ELR (cell line): ENCODE data around the gene XRRA1.
"Not testable (repeated sequence)": the region's sequence is repeated elsewhere in the genome, so short reads cannot be mapped to it uniquely, and the experiment has no call there.

Source experiments
- DNase-seq: peaks from one replicate; pipeline ENCODE4 v3.0.0-alpha.2; 2015; ENCODE audit warnings: low read depth

Gene XRRA1

GRCh38 chr11:74826901-74827300 is 122.0 kb downstream of the XRRA1 start:
- DNase-seq = no peak

- DNase-seq = not testable (repeated sequence)
Observed at GRCh38 chr11:74825596-74825995, 123.3 kb downstream of the XRRA1 start.

- DNase-seq = no peak
Observed at GRCh38 chr11:74824285-74824982, 124.5 kb downstream of the XRRA1 start.

GRCh38 chr11:74822170-74822569 is 126.7 kb downstream of the XRRA1 start:
- DNase-seq = no peak

- DNase-seq = peak; percentile 90
Observed at GRCh38 chr11:74820763-74821162, 128.1 kb downstream of the XRRA1 start.

GRCh38 chr11:74819400-74819799 is 129.5 kb downstream of the XRRA1 start:
- peak; percentile 34 for DNase-seq

GRCh38 chr11:74818283-74818946 is 130.5 kb downstream of the XRRA1 start:
- no peak for DNase-seq

- DNase-seq = no peak
Observed at GRCh38 chr11:74816664-74817063, 132.2 kb downstream of the XRRA1 start.

- DNase-seq = no peak
Observed at GRCh38 chr11:74815966-74816365, 132.9 kb downstream of the XRRA1 start.

- no peak for DNase-seq
Observed at GRCh38 chr11:74809801-74810200, 139.1 kb downstream of the XRRA1 start.

- DNase-seq = no peak
Observed at GRCh38 chr11:74806267-74806666, 142.6 kb downstream of the XRRA1 start.

- DNase-seq = no peak
Observed at GRCh38 chr11:74791333-74792100, 157.4 kb downstream of the XRRA1 start.
